Trophoblast cell (in vitro differentiated cells and primary cell): ENCODE data around the gene PPP1R13B.

Experiments
- DNase-seq, 2 donors: peaks; one replicate each; pipeline ENCODE4 v3.0.0-alpha.2; 2016
- H2AFZ ChIP-seq: 2 replicates; pipeline ENCODE4 v1.6.1; 2013; ENCODE audit warnings: low read length, moderate library complexity, mild to moderate bottlenecking; ENCODE audit not compliant: insufficient read depth, poor library complexity
- H2AK5ac ChIP-seq: 2 replicates; pipeline ENCODE4 v1.6.1; 2013; ENCODE audit warnings: mild to moderate bottlenecking, low read length
- H2BK120ac ChIP-seq: 2 replicates; pipeline ENCODE4 v1.6.1; 2013; ENCODE audit warnings: low read length, mild to moderate bottlenecking, moderate library complexity; ENCODE audit not compliant: insufficient read depth, poor library complexity
- H2BK12ac ChIP-seq: 2 replicates; pipeline ENCODE4 v1.6.1; 2013; ENCODE audit warnings: mild to moderate bottlenecking, low read length, moderate library complexity
- H2BK5ac ChIP-seq: 2 replicates; pipeline ENCODE4 v1.6.1; 2013; ENCODE audit warnings: low read length, low read depth, moderate library complexity, mild to moderate bottlenecking; ENCODE audit not compliant: poor library complexity
- H3K14ac ChIP-seq: 2 replicates; pipeline ENCODE4 v1.6.1; 2013; ENCODE audit warnings: mild to moderate bottlenecking, low read length
- H3K18ac ChIP-seq: 2 replicates; pipeline ENCODE4 v1.6.1; 2013; ENCODE audit warnings: mild to moderate bottlenecking, low read length
- H3K23ac ChIP-seq: 2 replicates; pipeline ENCODE4 v1.6.1; 2013; ENCODE audit warnings: low read length
- H3K27ac ChIP-seq: 2 replicates; pipeline ENCODE4 v1.5.1; 2013; ENCODE audit warnings: low read depth, mild to moderate bottlenecking, inconsistent platforms, low read length, moderate library complexity
- H3K27me3 ChIP-seq: 2 replicates; pipeline ENCODE4 v1.6.1; 2013; ENCODE audit warnings: inconsistent platforms, mild to moderate bottlenecking, low read length, moderate library complexity; ENCODE audit not compliant: insufficient read depth
- H3K36me3 ChIP-seq, 2 experiments: 1 replicate in 1 of 2; 2 replicates in 1 of 2; pipeline ENCODE4 v1.6.1; 2013; ENCODE audit warnings: low read length in 2 of 2, mild to moderate bottlenecking in 2 of 2, moderate library complexity in 1 of 2; ENCODE audit not compliant: insufficient read depth in 2 of 2, control insufficient read depth in 1 of 2
- H3K4ac ChIP-seq: 2 replicates; pipeline ENCODE4 v1.6.1; 2013; ENCODE audit warnings: low read depth, mild to moderate bottlenecking, low read length, moderate library complexity
- H3K4me1 ChIP-seq, 2 experiments: 1 replicate in 1 of 2; 2 replicates in 1 of 2; pipeline ENCODE4 v1.6.1; 2013; ENCODE audit warnings: low read length in 2 of 2, mild to moderate bottlenecking in 2 of 2, moderate library complexity in 1 of 2; ENCODE audit not compliant: insufficient read depth in 2 of 2, control insufficient read depth in 1 of 2
- H3K4me2 ChIP-seq: 2 replicates; pipeline ENCODE4 v1.6.1; 2013; ENCODE audit warnings: inconsistent platforms, mild to moderate bottlenecking, low read length, moderate library complexity
- H3K4me3 ChIP-seq: 2 replicates; pipeline ENCODE4 v1.5.1; 2013; ENCODE audit warnings: mild to moderate bottlenecking, low read depth, low read length, inconsistent platforms
- H3K79me1 ChIP-seq: one replicate; pipeline ENCODE4 v1.6.1; 2013; ENCODE audit warnings: low read length
- H3K79me2 ChIP-seq: 2 replicates; pipeline ENCODE4 v1.6.1; 2013; ENCODE audit warnings: low read length, mild to moderate bottlenecking; ENCODE audit not compliant: control insufficient read depth, insufficient read depth, poor library complexity
- H3K9ac ChIP-seq: 2 replicates; pipeline ENCODE4 v1.6.1; 2013; ENCODE audit warnings: mild to moderate bottlenecking, low read length
- H3K9me3 ChIP-seq: 2 replicates; pipeline ENCODE4 v1.6.1; 2013; ENCODE audit warnings: low read depth, mild to moderate bottlenecking, control low read depth, inconsistent platforms, low read length; ENCODE audit not compliant: insufficient read depth
- H4K12ac ChIP-seq: 2 replicates; pipeline ENCODE4 v1.6.1; 2013; ENCODE audit warnings: low read depth, mild to moderate bottlenecking, low read length, moderate library complexity
- H4K8ac ChIP-seq: 2 replicates; pipeline ENCODE4 v1.6.1; 2013; ENCODE audit warnings: low read depth, mild to moderate bottlenecking, low read length, moderate library complexity
- H4K91ac ChIP-seq: one replicate; pipeline ENCODE4 v1.6.1; 2013; ENCODE audit warnings: low read depth, mild to moderate bottlenecking, low read length, moderate library complexity
- WGBS: extraction: QIAGEN DNeasy Blood & Tissue Kit; methylation state at CpG from one replicate; pipeline ENCODE4 v1.1.7; 2013; ENCODE audit warnings: missing lambda C conversion rate; ENCODE audit not compliant: insufficient read length, insufficient coverage; ENCODE audit errors: extremely low coverage; 5-methylcytosine and 5-hydroxymethylcytosine counted together

PPP1R13B gene

DNA sequence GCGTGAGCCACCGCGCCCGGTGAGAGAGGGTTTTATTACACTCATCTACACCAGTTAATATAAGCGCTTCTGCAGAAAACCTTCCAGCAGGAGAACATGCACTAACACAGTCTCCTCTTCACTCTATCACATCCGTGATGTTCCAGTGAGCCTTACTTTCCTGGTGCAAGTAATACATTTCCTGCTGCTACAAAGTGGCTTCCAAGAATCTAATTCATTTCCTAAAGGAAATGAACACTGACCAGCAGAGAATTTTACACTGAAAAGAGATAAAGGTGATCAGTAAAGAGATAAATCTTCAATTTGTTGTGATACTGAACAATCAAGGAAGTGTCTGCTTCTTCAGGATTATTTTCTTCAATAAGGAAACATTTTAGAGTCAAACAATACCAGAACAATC is 92.3 kb downstream of the PPP1R13B start:
- H3K27me3 ChIP-seq: no peaks in the 10 kb centered on the region
- H3K18ac ChIP-seq: no peak overlapping the region
- H3K9ac ChIP-seq: no peak overlapping the region
- no peaks in the 10 kb centered on the region for H3K79me1 ChIP-seq
- H2AFZ ChIP-seq: no peak overlapping the region
- no peak overlapping the region for H2BK5ac ChIP-seq
- no peaks in the 10 kb centered on the region for H3K4me1 ChIP-seq
- H2BK12ac ChIP-seq: no peak overlapping the region
- H2BK120ac ChIP-seq: no peak overlapping the region
- H4K12ac ChIP-seq: no peak overlapping the region
- H3K79me2 ChIP-seq: no peaks in the 10 kb centered on the region
- no peak overlapping the region for H3K14ac ChIP-seq
- H4K8ac ChIP-seq: no peak overlapping the region
- no peaks in the 10 kb centered on the region for H3K9me3 ChIP-seq
- no peak overlapping the region for H2AK5ac ChIP-seq
- H3K4ac ChIP-seq: no peak overlapping the region
- H3K4me3 ChIP-seq: no peak overlapping the region
- H3K4me2 ChIP-seq: no peak overlapping the region
- H4K91ac ChIP-seq: no peak overlapping the region
- DNase-seq: no peak
- WGBS: no CpG with 5 or more reads among the region's 6 CpGs
- no peak overlapping the region for H3K27ac ChIP-seq
- H3K36me3 ChIP-seq: peaks cover 0 to 2% of the 10 kb centered on the region in 2 experiments
- no peak overlapping the region for H3K23ac ChIP-seq

DNA sequence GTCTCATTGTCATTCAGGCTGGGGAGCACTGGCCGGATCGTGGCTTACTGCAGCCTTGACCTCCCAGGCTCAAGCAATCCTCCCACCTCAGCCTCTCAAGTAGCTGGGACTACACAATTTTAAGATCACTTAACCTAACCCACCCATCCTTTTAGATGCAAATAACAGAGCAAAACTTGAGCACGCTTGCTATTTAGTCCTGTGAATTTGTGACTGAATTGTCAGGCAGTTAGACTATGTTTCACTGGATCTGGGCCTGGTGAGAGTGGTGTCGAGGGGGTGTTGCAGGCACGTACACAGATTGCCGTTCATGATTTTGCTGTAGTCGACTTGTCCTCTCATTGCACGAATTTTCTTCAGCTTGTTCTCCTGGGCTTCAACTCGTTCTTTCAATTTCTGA is 93.6 kb downstream of the PPP1R13B start:
- Histone ChIP-seq H3K4ac (no peak overlapping the region), H3K79me2 (no peaks in the 10 kb centered on the region), H2BK120ac (no peak overlapping the region), H3K36me3 (peaks cover 2% of the 10 kb centered on the region in 2 experiments), H3K4me1 (no peaks in the 10 kb centered on the region), H3K27ac (no peak overlapping the region), H2AK5ac (no peak overlapping the region), H3K18ac (no peak overlapping the region), H3K23ac (no peak overlapping the region), H4K91ac (no peak overlapping the region), H3K79me1 (no peaks in the 10 kb centered on the region), H3K4me3 (no peak overlapping the region), H2BK5ac (no peak overlapping the region), H4K12ac (no peak overlapping the region), H3K4me2 (no peak overlapping the region), H3K27me3 (no peaks in the 10 kb centered on the region), H2AFZ (no peak overlapping the region), H4K8ac (no peak overlapping the region), H3K9ac (no peak overlapping the region), H3K14ac (no peak overlapping the region), H3K9me3 (no peaks in the 10 kb centered on the region), H2BK12ac (no peak overlapping the region)
- DNase-seq: no peak
- no CpG with 5 or more reads among the region's 9 CpGs for WGBS

DNA sequence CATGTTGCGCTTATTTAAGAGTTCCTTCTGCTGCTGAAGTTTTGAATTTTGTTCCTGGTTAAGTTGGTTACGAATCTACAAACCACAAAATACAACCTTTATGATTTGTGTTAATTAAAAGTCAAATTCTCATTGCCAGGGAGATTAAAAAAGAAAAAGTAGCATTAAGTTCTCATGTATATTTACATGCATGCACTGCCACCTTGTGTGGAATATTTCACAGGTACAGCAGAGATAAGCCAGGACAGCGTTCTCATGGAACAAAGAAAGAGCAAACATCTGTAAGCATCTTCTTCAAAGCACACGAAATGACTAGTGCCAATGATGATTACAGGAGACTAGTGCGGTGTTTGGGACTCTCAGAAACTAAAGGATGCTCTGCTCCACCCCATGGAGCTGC is 97.5 kb downstream of the PPP1R13B start:
- Histone ChIP-seq H4K91ac (no peak overlapping the region), H3K14ac (no peak overlapping the region), H3K4ac (no peak overlapping the region), H3K9ac (no peak overlapping the region), H3K27ac (no peak overlapping the region), H2AK5ac (no peak overlapping the region), H4K8ac (no peak overlapping the region), H3K4me2 (no peak overlapping the region), H3K4me1 (no peaks in the 10 kb centered on the region), H3K4me3 (no peak overlapping the region), H2BK12ac (no peak overlapping the region), H2BK5ac (no peak overlapping the region), H3K36me3 (peaks cover 2 to 6% of the 10 kb centered on the region in 2 experiments), H3K79me1 (no peaks in the 10 kb centered on the region), H4K12ac (no peak overlapping the region), H3K23ac (no peak overlapping the region), H3K18ac (no peak overlapping the region), H2AFZ (no peak overlapping the region), H3K27me3 (no peaks in the 10 kb centered on the region), H3K9me3 (no peaks in the 10 kb centered on the region), H3K79me2 (no peaks in the 10 kb centered on the region), H2BK120ac (no peak overlapping the region)
- no CpG with 5 or more reads among the region's 5 CpGs for WGBS
- DNase-seq: peak in 1 of 2 donors; percentile 25

DNA sequence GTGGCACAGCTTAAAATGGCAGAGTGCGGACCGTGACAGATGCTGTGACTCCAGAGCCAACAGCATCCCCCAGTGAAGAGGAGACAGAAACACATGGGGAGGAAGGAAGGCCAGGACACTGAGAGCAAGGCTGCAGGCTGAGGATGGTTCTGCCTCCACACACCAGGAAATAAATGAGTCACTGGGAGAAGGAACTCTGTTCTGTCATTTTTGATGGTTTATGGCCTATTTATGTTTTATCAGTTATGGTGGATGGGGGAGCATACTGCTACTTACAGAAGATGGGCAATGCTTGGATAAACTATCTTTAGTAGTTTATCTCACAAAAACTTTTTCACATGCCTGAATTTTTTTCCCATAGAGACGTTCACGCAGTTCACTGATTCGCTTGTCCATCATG is 97.9 kb downstream of the PPP1R13B start:
- Histone ChIP-seq H2BK12ac (no peak overlapping the region), H3K9ac (no peak overlapping the region), H4K91ac (no peak overlapping the region), H3K79me2 (no peaks in the 10 kb centered on the region), H3K79me1 (no peaks in the 10 kb centered on the region), H3K4me1 (no peaks in the 10 kb centered on the region), H4K8ac (no peak overlapping the region), H3K36me3 (peaks cover 2 to 6% of the 10 kb centered on the region in 2 experiments), H2AK5ac (no peak overlapping the region), H3K4me3 (no peak overlapping the region), H2BK5ac (no peak overlapping the region), H3K4me2 (no peak overlapping the region), H4K12ac (no peak overlapping the region), H2AFZ (no peak overlapping the region), H3K27me3 (no peaks in the 10 kb centered on the region), H3K9me3 (no peaks in the 10 kb centered on the region), H3K4ac (no peak overlapping the region), H3K27ac (no peak overlapping the region), H3K14ac (no peak overlapping the region), H3K18ac (no peak overlapping the region), H3K23ac (no peak overlapping the region), H2BK120ac (no peak overlapping the region)
- no CpG with 5 or more reads among the region's 5 CpGs for WGBS
- DNase-seq: no peak
